ENCODE data around the gene PRXL2B.
"Not testable (repeated sequence)": the region's sequence is repeated elsewhere in the genome, so short reads cannot be mapped to it uniquely, and the experiment has no call there.

The PRXL2B gene

DNA sequence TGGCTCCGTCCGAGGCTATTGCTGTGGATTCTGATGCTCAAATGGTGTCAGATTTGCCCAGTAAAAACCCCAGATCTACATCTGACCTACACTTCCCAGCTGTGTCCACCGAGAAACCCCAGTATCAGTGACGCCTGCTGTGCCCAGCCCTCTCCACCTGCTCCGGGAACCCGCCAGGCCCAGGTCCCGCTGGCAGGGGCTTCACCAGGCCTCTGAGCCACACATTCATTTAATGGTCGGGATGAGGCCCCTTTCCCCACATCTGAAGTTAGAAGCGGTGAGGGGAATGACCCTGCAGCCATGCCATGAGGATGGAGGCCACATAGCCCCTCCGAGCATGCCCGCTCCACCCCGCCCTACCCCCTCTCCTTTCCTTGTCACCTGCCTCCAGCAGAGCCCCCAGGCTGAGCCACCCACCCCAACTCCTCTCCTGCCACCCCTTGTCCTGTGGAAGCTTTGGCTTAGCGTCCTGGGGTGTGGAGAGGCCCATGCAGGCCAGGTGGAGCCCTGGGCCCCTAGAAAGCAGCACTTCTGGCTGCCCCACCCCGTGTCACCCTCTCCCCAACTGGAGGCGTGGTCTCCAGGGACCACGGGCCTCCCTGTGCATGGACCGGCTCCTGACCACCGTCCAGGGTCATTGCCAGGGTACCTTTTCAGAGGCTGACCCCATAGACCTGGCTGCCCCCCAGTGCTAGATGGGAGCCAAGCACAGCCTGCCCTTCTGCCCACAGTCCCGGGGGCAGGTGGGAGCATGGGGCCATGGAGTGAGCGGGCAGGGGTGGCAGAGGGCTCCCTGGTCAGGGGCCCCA is 22.4 kb upstream of the PRXL2B start:
- no peak for DNase-seq (ENCODE audit: low read depth)

GRCh38 chr1:2564815-2565374 is 21.7 kb upstream of the PRXL2B start:
- no peak for DNase-seq (ENCODE audit: low read depth)

GRCh38 chr1:2566101-2567045 is 20.2 kb upstream of the PRXL2B start:
- DNase-seq (ENCODE audit: low read depth): no peak

DNA sequence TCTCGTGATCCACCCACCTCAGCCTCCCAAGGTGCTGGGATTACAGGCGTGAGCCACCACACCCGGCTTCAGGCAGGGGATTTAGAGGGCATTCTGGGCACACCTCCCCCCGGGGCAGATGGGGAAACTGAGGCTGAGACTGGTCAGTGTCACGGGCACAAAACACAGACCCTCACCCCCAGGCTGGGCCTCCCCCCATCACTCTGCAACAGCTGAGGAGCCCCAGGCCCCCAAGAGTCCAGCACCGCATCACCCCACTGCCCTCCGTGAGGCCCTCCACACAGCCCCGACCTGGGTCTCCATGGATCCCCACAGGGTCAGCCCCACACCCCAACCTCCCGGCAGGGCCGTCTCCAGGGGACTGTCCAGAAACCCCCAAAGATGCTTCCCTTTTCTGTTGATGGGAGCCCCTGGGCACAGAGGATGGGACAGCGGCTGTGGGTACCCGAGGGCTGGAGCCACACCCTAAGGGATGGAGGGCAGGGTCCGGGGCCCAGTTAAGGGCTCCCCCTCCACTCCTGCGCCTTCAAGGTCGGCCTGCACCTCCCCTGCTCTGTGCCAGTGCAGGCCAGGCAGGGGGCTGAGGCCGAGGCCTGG is 19.4 kb upstream of the PRXL2B start:
- no peak for DNase-seq (ENCODE audit: low read depth)

GRCh38 chr1:2568187-2568816 is 18.3 kb upstream of the PRXL2B start:
- DNase-seq (ENCODE audit: low read depth): not testable (repeated sequence)

DNA sequence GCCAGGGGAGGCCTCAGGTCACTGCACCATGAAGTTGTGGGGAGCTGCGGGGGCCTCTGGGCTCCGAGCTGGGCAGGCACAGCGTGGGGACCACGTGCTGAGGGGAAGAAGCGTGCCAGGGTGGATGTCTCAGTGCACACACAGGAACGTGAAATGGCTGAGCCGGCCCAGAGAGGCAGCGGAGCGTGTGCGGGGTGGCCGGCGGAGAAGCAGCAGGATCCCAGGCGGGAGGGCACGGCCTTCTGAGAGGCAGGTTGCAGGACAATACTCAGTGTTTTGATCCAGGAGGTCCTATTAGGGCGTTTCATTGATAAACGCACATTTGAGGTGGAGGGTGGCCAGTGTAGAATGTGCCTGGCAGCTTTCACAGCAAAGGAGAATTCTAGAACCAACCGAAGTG is 17.5 kb upstream of the PRXL2B start:
- no peak for DNase-seq (ENCODE audit: low read depth)

DNA sequence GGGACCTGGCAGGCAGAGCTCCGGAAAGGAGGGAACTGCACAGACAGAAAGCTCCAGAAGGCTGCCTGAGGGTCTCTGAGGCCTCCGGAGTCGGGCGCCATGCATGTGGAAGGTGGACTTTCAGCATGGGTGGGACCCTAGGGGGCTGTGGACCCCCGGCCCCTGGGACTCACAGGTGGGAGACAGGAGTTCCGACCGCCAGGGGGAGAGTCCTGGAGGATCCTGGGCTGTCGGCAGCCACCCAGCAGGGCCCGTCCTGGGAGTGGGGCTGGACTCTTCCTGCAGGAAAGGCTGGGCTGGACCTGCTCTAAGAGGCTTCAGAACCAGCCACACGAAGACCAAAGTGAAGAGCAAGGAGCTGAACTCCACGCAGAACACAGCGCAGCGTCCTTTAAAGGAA is 16.9 kb upstream of the PRXL2B start:
- DNase-seq (ENCODE audit: low read depth): not testable (repeated sequence)

DNA sequence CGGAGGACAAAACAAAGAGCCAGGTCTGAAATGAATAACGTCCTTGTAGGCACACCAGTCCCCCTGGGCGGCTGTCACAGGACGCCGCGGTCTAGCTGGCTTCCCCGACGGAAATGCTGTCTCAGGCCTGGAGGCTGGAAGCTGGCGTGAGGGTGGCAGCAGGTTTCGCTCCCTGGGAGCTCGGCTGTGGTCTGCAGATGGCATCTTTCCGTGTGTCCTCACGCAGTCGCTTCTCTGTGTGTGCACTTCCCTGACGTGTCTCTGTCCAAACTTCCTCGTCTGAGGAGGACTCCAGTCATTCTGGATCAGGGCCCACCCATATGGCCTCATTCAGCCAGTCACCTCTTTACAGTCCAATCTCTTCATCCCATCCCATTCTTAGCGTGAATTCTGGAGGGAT is 16.2 kb upstream of the PRXL2B start:
- no peak for DNase-seq (ENCODE audit: low read depth)

GRCh38 chr1:2571348-2571747 is 15.2 kb upstream of the PRXL2B start:
- no peak for DNase-seq (ENCODE audit: low read depth)

DNA sequence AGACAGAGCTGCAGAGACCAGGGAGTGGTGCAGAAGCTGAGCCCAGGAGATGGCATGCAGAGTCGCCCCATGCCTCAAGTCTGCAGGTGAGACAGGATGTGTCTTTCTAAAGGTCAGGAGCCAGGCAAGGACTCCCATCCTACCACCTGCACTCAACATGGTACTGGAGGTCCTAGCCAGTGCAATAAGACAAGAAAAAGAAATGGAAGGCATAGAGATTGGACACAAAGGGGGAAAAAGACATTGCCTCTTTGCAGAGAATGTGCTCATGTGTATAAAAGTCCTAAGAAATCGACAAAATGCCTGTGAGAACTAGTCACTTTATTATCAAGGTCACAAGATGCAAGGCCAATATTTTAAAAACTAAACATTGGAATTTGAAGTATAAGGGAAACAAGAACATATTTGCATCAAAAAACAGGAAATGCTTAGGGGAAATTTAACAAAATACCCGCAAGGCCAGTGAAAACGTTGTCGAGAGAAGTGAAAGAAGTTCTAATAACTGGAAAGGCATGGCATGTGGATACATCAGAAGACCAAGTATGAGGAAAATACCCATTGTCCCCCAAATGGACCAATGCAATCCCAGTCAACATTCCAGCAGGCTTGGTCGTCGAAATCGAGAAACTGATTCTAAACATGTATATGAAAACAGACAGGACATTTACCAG is 13.2 kb upstream of the PRXL2B start:
- DNase-seq (ENCODE audit: low read depth): no peak

DNA sequence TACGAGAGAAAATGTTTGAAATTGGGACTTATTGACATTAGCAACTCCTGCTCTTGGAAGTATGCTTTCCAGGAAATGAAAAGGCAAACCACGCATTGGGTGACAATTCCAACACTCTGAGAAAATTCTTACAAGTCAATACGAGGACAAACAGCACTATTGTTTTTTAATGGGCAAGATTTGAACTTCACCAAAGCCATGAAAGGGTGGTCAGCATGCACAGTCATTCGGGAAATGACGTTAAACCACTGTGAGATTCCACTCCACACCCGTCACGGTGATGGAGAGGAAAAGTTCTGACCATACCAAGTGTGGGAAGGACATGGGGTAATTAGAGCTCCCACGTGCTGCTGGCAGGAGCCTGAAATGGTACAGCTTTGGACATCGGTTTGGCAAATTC is 12.2 kb upstream of the PRXL2B start:
- no peak for DNase-seq (ENCODE audit: low read depth)

DNA sequence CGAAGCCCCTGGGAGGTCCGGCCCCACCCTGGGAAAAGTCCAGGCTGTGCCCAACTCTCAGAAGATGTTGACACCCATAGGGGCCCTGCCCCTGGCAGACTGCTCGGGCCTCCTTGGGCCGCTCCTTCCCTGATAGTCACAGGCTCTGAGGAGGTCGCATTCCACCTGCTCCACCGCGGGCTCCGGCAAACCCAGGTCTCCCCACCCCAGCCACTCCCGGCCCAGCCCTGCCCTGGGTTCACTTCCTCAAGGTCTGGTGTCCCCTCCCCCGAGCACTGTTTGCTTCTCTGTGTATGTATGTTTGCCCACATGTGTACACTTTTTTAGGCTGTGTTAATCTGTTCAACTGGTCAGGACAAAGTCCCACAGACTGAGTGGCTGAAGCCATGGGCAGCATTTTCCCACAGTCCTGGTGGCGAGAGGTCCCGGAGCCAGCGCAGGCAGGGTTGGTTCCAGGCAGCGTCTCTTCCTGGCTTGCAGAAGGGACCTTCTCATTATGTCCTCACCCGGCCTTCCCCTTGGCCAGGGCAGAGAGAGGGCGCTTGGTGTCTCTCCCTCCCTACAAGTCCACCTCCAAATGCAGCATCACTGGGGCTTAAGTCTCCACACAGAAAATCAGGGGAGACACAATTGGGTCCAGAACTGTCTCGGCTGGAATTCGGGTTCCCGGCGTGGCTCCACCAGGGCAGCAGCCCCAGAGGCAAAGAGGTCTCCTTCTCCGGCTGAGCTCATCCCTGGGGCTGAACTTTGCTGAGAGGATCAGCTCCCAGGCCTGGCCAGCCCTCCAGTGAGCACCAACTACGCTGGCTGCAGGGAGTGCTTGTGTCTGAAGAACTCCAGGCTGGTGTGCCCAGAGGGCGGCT is 10.5 kb upstream of the PRXL2B start:
- no peak for DNase-seq (ENCODE audit: low read depth)

DNA sequence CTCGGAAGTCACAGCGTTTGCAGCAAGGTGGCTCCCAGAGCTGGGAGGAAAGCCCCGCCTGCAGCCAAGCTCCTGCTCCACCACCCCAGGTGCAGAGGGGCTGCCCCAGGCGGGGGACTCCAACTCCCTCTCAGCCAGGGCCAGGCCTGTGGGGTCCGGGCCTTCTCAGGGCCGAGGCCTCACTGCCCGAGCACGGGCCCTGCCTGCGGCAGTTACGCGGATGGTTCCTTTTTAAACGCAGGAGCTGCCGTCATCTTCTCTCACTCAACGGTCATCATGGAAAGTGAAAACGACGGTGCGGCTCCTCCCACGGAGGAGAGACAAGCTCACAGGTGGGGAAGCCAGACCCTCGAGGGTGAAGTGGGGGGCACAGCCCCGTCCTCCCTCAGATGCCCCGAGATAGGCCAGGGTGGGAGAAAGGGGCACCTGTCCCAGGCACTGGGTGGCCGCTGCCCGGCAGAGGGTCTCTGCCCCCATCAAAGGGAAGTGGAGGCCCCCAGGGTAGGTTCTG is 9.0 kb upstream of the PRXL2B start:
- peak; percentile 29 for DNase-seq (ENCODE audit: low read depth)

- no peak for DNase-seq (ENCODE audit: low read depth)
Measured at GRCh38 chr1:2578758-2579118, 7.8 kb upstream of the PRXL2B start.

- no peak for DNase-seq (ENCODE audit: low read depth)
Measured at GRCh38 chr1:2580691-2581090, 5.9 kb upstream of the PRXL2B start.

GRCh38 chr1:2582391-2582790 is 4.2 kb upstream of the PRXL2B start:
- DNase-seq (ENCODE audit: low read depth): no peak

DNA sequence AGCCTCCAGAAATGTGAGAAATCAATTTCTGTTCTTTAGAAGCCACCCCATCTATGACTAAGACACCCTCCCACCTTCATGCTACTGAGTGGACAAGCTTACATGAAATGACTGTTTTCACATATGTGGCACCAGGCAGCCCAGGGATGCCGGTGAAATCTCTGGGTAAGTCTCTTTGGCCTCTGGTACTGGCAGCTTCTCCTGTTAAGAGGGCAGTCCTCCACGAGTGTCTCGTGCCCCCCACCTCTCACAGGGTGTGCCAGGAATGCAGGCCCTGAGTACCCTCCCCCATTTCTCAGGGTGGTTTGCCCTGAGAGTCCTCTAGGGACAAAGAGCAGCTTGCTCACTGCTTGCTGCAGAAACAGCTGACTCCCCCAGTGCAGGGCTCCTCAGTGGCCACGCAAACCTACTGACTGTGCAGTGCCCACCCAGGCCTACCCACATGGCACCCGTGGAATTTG is 3.2 kb upstream of the PRXL2B start:
- no peak for DNase-seq (ENCODE audit: low read depth)

DNA sequence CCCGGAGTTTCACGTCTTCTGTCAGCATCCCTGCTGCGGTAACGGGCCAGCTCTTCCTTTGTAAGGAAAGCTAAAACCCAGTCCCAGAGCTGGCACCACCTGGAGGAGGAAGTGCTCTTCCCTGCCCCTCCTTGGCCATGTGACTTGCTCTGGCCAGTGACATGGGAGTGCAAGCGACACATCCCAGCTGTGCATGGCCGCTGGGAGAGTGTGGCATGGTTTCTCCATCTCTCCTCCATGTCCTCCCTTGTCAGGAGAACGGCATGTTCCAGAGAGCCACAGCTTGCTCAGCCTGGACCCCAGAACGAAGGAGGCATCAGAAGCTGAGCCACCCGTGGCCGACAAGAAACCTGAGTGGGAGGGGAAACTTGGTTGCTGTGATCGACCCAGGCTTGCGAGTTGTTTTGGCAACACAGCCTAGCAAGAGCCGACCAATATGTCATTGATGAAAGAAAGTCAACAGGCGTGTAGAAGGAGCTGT is 2.7 kb upstream of the PRXL2B start:
- DNase-seq (ENCODE audit: low read depth): no peak

DNA sequence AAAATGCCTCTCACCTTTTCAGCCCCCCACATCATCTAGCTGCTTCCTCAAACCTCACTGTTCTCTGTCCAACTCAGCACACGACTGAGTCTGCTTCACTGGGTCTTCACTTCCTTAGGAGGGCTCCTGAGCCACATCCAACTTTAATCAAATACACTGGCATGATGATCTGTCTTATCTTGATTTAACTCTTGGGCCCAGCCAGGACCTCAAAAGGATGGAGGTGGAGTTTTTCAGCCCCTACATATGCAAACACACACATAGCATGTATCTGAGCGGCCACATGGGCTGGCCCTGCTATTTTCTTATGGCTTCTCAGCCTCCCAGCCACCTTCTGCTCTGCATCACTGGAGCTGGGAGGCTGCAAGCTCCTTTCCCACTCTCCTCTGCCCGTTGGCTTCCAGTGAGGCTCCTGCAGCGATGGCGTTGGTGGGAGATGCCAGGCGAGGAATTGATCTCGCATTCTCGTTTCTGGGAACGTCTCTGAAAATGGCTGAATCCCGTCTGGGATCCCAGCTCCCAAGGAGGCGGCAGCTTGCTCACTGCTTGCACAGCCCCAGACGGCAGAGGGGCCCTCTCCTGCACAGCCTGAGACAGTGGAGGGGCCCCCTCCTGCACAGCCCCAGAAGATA is 1.8 kb upstream of the PRXL2B start:
- no peak for DNase-seq (ENCODE audit: low read depth)
